Lung (tissue), 12 donors: ENCODE measurements around the gene SPECC1L. TPM values are rescaled to one million over a fixed set of nuclear protein-coding genes. Genes with fewer than 3 reads are reported as not detected.
A peak's percentile ranks its signal among the peaks of the same experiment; 100 is the strongest.

Experiments used
- ATAC-seq: fragments of 200-7000 bp; cut with Tn5 transposase; one replicate; pipeline ENCODE4 v1.9.1; 2020; ENCODE audit warnings: moderate number of reproducible peaks; ENCODE audit not compliant: insufficient read depth, low FRiP score
- DNase-seq, 3 donors: peaks; one replicate each; pipeline ENCODE4 v3.0.0-alpha.2; 2013 to 2017
- H3K27ac ChIP-seq, 2 donors: one replicate each; pipeline ENCODE4 v1.5.1; 2013; ENCODE audit warnings: mild to moderate bottlenecking in 2 of 2, moderate library complexity in 2 of 2, control low read depth in 1 of 2, inconsistent platforms in 1 of 2, low read depth in 1 of 2, low read length in 1 of 2
- H3K27me3 ChIP-seq, 3 donors: one replicate each; pipeline ENCODE4 v1.5.1; 2013; ENCODE audit warnings: low read length in 2 of 3; ENCODE audit not compliant: control insufficient read depth in 3 of 3, insufficient read depth in 3 of 3
- H3K36me3 ChIP-seq, 4 donors: one replicate each; pipeline ENCODE4 v1.5.1; 2013; ENCODE audit warnings: low read length in 4 of 4, mild to moderate bottlenecking in 1 of 4, moderate library complexity in 1 of 4; ENCODE audit not compliant: control insufficient read depth in 4 of 4, insufficient read depth in 4 of 4
- H3K4me1 ChIP-seq, 5 donors: one replicate each; pipeline ENCODE4 v1.5.1; 2013; ENCODE audit warnings: low read length in 5 of 5, mild to moderate bottlenecking in 2 of 5, moderate library complexity in 1 of 5; ENCODE audit not compliant: control insufficient read depth in 5 of 5, insufficient read depth in 5 of 5
- H3K4me3 ChIP-seq: one replicate; pipeline ENCODE4 v1.5.1; 2013; ENCODE audit warnings: mild to moderate bottlenecking, control low read depth, moderate library complexity
- H3K9ac ChIP-seq, 2 donors: one replicate each; pipeline ENCODE4 v1.5.1; 2013; ENCODE audit warnings: low read length in 2 of 2, control low read depth in 1 of 2; ENCODE audit not compliant: insufficient read depth in 1 of 2
- H3K9me3 ChIP-seq, 4 donors: one replicate each; pipeline ENCODE4 v1.5.1; 2013; ENCODE audit warnings: low read length in 3 of 4, mild to moderate bottlenecking in 1 of 4, moderate library complexity in 1 of 4; ENCODE audit not compliant: control insufficient read depth in 4 of 4, insufficient read depth in 3 of 4
- CTCF ChIP-seq: IDR thresholded peaks from 2 replicates; pipeline ENCODE4 v1.5.1; 2012; ENCODE audit warnings: mild to moderate bottlenecking; ENCODE audit errors: control extremely low read depth, extremely low read depth
- WGBS, 2 donors: extraction: QIAGEN DNeasy Blood & Tissue Kit; methylation state at CpG; one replicate each; pipeline ENCODE4 v1.1.7; 2013; 5-methylcytosine and 5-hydroxymethylcytosine counted together
- polyA plus RNA-seq, 2 donors: library from polyadenylated mRNA; stranded (reverse); fragments of 200-250 nt; gene quantifications; one replicate each; pipeline ENCODE4 v1.2.1, GENCODE V29; 2013
- total RNA-seq, 2 donors: library from RNA; depleted of rRNA in 1 of 2; stranded (reverse); fragments of >200 nt in 1 of 2; gene quantifications; one replicate each; pipeline ENCODE4 v1.2.1, GENCODE V29; 2014 to 2021
- donor health status: control.
- donor health status: control.
- donor health status: Bipolar disorder and iron deficiency.
- donor health status: healthy.
- donor health status: DM: yes; HTN: yes; CAD: no.

The SPECC1L gene
- total and polyA plus RNA-seq, 4 donors: 10.4 to 83.9 (median 37.8) TPM

- 77 to 94% methylated on average over 2 of the region's 2 CpGs for WGBS, 2 donors
- no peak for TF ChIP-seq CTCF
- no peak overlapping the region for H3K9ac ChIP-seq
Measured at GRCh38 chr22:24386937-24387471, 116.4 kb downstream of the SPECC1L start.

GRCh38 chr22:24389680-24390079 lies 119.0 kb downstream of the SPECC1L start:
- Histone ChIP-seq H3K27me3 (no peaks in the 10 kb centered on the region), H3K9me3 (peaks cover 0 to 3% (median 0%) of the 10 kb centered on the region in 4 donors), H3K4me3 (no peak overlapping the region), H3K36me3 (peaks cover 0 to 29% (median 3%) of the 10 kb centered on the region in 4 donors), H3K4me1 (peaks cover 6 to 37% (median 18%) of the 10 kb centered on the region in 5 donors), H3K27ac (peak overlapping the region in 1 of 2 donors; percentile 41), H3K9ac (no peak overlapping the region)
- ATAC-seq (no peak), DNase-seq (no peak)
- WGBS, 2 donors: 92 to 96% methylated on average over 1 of the region's 1 CpG
- no peak for TF ChIP-seq CTCF

More at GRCh38 chr22:24386937-24387471, 116.4 kb downstream of the SPECC1L start:
- peaks cover 0 to 28% (median 1%) of the 10 kb centered on the region in 4 donors for H3K36me3 ChIP-seq
- no peaks in the 10 kb centered on the region for H3K9me3 ChIP-seq
- no peaks in the 10 kb centered on the region for H3K27me3 ChIP-seq
- H3K4me3 ChIP-seq: no peak overlapping the region
- H3K27ac ChIP-seq: peak overlapping the region in 1 of 2 donors; percentile 45
- ATAC-seq: no peak
- DNase-seq: peak in 2 of 3 donors; percentile 78 to 86
- H3K4me1 ChIP-seq: peaks cover 6 to 22% (median 9%) of the 10 kb centered on the region in 5 donors

- 73 to 86% methylated on average over 2 of the region's 2 CpGs for WGBS, 2 donors
- Histone ChIP-seq H3K4me3 (no peak overlapping the region), H3K36me3 (peaks cover 0 to 29% (median 3%) of the 10 kb centered on the region in 4 donors), H3K9ac (no peak overlapping the region), H3K27me3 (no peaks in the 10 kb centered on the region), H3K4me1 (peaks cover 6 to 39% (median 18%) of the 10 kb centered on the region in 5 donors), H3K9me3 (peaks cover 0 to 3% (median 0%) of the 10 kb centered on the region in 4 donors), H3K27ac (peak overlapping the region; percentile 41 to 45)
- no peak for TF ChIP-seq CTCF
- DNase-seq (no peak), ATAC-seq (no peak)
Measured at GRCh38 chr22:24390156-24390555, 119.5 kb downstream of the SPECC1L start.
